HG03066 (cell line): ENCODE data around the gene OR6B2.
"Not testable (repeated sequence)": the region's sequence is repeated elsewhere in the genome, so short reads cannot be mapped to it uniquely, and the experiment has no call there.

Experiments used
- ATAC-seq: cut with Tn5 transposase; IDR thresholded peaks from one replicate; pipeline ENCODE4 v1.9.1; 2021; ENCODE audit warnings: low read depth; ENCODE audit not compliant: unreplicated experiment

Gene OR6B2

DNA sequence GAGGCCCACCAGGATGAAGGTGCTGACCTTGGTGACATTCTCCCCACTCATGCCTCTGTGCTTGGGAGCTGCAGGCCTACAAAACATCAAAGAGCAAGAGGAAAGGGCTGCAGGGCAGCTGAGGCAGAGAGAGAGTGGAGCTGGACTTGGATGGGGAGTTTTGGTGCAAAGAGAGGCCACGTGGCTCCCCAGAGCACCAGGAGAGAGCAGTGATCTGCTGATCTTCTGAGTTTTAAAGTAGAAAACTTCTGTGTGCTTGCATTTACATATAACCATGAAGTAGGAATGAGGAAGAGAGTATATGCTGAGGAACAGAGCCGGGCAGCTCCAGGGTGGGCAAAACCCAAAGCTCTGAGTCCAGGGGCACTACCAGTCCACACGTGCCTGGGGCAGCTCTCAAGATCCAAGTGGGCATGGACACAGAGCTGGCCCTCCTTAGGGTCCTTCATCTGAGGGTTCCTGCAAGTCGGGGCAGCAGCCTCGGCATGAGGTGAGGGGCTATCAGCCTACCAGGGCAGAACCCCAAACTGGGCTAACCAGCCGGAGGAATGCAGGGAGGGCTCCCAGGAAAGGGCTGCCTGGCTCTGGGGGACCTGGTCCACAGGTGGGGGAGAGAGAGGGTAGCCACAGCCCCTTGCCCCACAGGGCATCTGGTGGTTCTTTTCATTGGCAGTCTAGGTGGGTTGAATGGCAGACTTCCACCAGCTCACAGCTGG lies at the start of gene OR6B2:
Gene OR6B2, minus strand, starts transcription at position 51 of the 716 bp plus-strand sequence. Its CDS starts 0 bp downstream, at position 51.
- no peak for ATAC-seq

DNA sequence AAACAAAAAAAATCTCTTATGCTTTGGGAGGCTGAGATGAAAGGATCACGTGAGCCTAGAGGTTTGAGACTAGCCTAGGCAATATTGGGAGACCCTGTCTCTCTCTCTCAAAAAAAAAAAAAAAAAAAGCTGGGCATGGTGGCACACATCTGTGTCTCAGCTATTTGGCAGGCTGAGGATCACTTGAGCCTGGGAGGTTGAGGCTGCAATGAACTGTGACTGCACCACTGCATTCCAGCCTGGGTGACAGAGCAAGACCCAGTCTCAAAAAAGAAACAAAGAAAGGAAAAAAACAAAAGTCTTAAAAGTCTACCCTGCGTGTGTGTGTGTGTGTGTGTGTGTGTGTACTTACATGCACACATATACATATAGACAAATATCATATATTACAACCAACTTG lies 48.4 kb upstream of the OR6B2 start:
- no peak for ATAC-seq

DNA sequence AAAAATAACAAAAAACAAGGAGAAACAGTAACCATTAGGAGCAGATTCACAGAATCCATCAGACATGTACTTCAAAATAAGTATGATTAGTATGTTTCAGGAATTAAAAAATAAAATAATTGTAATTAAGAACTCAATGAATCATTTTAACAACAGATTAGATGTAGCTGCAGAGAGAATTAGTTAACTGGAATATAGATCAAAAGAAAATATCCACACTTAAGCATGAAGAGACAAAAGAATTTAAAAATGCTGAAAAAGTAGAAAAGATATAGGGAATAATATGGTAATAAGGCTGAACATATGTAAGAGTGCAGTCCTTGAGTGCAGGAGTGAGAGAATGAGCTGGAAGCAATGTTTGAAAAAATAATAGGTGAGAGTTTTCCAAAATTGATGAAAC lies 47.2 kb upstream of the OR6B2 start:
- ATAC-seq, result no peak

- no peak for ATAC-seq
Measured at GRCh38 chr2:240074545-240074944, 44.3 kb upstream of the OR6B2 start.

DNA sequence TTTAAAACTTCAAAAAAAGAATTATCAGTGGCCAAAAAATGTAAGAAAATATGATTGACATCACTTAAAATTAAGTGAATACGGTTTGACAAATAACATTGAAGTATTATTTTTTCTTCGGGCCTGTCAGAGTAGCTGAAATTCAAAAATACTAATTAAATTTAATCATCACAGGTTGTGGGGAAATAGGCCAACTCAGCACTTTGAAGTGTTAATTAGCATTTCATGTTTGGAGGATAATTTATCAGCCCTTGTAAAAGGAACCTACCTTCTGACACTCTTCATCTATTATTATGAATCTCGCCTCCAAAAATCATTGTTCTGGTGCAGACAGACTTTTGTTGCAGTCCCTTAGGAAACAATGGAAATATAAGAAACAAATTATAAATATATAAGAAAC lies 40.7 kb upstream of the OR6B2 start:
- ATAC-seq, result no peak

DNA sequence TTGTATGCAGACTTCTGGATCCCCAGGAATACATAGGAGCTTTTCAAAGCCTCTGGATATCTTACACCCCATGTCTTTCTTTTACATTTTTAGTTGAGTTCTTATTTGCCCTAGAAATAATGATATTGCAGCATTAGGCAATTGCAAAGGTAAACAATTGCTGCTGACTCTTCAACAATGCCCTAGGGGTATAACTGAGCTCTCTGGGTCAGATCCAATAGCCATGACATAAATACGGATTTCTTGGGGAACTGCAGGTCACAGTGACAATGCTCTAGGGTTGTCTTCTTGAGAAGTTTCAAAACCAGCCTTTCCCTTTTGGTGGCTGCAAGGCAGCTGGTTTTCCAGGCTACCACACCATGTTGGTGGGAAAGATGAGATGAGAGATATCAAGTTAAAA lies 39.6 kb upstream of the OR6B2 start:
- ATAC-seq, result no peak

- ATAC-seq, result no peak
Measured at GRCh38 chr2:240068193-240068592, 38.0 kb upstream of the OR6B2 start.

DNA sequence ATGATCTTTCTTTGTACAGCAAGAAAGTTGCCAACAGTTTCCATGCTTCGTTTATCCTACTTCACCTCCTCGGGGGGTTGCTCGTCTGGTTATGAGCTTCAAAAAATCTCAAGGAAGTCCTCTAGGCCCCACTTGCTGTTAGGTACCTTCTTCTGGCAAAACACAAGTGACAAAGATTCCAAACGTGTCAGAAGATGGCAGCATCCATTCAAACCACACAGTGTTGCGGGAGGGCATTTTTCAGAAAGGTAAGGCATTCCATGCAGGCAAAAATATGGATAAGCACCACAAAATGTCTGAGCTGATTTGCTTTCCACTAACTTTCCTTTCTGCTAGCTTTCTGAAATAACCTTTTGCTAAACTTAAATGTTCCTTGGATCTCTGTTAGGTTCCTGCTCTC lies 36.3 kb upstream of the OR6B2 start:
- no peak for ATAC-seq

DNA sequence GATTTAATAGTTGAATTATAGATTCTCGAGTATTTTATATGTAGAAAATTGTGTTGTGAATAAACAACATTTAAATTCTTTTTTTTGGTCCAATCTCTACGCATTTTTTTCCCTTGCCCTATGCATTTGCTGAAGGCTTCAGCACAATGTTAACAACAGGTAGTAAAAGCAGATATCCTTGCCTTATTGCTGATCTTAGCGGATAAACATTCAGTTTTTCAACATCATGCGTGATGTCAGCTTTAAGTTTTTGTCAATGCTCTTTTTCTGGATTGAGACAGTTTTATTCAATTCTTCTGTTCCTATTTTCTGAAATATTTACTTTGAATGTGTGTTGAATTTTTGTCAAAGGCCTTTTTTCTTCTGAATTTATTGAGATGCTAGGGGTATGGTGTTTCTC lies 34.7 kb upstream of the OR6B2 start:
- no peak for ATAC-seq

DNA sequence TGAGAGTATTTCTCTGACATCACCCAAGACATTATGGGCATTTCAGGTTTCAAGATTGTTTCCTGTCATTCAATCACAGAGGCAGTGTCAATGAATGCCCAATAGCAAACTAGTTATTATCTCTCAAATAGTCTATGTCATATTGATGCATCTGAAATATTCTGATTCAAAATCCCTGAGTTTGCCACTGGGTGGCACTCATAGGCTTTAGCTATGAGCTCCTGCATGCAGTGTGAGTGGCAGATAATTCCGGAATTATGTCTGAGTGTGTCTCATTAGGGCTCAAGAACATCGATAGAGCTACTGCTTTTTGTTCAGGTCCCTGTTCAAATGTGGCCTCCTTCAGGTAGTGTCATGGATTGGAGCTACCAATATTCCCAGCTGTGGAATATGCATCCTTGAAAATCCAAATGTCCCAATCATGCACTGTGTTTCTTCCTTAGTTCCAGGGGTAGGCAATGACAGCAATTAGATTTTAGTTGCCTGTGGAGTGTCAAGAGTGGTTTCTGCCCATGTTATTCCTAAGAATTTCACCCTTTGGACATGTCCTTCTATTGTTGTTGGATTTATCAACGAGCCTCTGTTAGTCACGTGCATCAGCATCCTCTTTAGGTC lies 30.9 kb upstream of the OR6B2 start:
- ATAC-seq, result no peak

- no peak for ATAC-seq
Measured at GRCh38 chr2:240056678-240057077, 26.4 kb upstream of the OR6B2 start.

DNA sequence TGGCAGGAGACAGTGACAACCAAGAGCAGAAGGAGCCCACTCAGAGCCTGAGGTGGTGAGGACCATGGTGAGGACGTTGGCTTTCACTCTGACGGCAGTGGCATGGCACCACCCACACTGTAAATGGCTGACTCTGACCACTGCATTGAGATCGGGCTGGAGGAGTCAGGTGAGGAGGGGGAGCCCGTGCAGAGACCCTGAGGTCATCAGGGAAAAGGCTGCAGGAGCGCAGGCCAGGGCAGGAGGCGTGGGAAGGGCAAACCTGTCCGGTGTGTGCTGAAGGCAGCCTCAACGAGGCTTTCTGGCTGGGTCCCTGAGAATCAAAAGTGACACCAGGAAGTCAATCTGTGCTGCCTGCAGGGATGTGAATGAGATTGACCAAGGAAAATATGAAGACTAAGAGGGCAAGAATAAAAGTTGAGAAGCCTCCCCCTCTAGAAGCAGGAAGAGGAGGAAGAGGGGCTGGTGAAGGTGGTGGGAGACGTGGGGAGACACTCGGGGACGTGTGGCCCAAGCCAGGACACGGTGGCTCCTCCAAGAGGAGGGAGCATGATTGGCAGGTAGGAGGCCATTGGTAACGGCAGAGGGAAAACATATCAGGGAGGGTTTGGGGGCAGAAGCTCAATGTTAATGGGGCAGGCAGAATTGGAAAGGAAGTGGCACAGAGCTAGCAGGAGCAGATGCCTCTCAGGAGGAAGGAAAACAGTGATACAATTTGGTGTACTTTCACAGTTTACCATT lies 25.1 kb upstream of the OR6B2 start:
- no peak for ATAC-seq

DNA sequence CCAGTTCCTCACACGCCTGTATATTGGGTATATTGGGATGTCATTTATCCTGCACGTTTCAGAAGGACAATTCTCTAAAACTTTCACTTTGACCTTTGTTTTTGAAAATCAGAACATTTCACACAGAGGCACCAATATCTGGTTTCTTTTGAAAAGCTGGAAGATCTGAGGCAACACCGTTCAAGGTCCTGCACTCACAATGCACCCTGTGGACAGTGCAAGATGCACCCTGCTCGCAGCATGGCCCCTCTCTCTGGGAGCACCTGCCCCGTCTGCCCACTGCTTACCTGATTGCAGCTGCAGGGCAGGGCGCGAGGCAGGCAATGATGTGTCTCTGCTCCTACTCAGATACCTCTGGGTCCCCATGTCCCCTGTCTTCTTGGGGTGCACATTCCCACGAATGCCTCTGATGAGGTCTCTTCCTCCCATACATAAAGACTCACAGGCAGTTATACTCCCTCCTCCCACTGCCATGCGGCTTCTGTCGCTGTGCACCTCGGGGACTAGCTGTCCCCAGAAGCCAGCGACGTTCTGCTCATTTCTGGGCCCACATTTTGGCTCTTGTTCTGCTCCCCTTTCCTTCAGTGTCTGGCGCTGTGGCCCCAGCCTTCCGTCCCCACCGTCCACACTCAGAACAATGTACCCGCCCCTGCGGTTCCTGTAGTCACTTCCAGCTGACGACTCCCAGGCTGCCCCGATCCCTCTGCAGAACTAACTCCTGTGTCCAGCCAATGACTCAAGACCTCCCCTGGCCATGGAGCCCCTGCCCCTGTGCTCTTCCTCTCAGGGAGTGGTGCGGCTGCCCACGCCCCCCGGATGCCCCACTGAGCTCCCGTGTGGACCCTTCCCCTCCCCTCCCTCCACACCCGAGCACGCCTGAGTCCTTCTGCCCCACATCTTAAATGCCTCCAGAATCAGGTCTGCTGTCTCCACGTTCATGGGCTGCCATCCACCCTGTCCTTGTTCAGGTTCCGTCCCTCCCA lies 23.2 kb upstream of the OR6B2 start, which contains the start of gene OR6B3:
Gene OR6B3, minus strand, starts transcription at position 349 of the 983 bp plus-strand sequence.
- no peak for ATAC-seq

DNA sequence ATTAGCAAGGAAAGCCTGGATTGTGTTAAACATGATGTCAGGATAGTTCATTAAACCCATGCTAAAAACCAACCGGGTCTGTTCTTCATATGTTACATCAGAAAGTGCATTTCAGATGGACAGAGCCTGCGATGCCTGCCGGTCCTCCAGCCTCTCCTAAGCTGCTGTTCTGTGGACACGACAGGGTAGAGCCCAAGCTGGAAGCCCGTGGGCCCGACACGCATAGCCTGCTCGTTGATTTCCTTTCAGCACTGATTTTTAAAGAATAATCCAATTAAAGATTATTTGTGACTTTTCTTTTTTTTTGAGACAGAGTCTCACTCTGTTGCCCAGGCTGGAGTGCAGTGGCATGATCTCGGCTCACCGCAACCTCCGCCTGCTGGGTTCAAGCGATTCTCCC lies 22.3 kb upstream of the OR6B2 start:
- ATAC-seq, result no peak

DNA sequence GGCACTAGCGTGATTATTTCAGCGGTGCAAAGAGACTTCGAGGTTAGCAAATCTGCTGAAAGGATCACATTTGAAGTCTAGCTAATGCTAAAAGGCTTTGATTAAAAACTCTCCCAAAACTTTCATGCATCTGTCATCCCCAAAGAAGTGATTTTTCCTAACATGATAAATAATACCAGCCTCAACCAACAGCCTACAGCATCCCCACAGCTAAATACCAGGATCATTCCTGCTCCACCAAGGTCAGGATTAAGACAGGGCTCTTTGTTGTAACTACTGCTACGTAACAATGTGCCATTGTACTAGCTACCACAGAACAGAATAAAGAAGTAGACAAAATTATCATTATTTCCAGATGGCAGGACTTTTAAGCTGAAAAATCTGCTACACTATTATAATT lies 21.5 kb upstream of the OR6B2 start:
- no peak for ATAC-seq

GRCh38 chr2:240050278-240050677 lies 20.0 kb upstream of the OR6B2 start:
- no peak for ATAC-seq

DNA sequence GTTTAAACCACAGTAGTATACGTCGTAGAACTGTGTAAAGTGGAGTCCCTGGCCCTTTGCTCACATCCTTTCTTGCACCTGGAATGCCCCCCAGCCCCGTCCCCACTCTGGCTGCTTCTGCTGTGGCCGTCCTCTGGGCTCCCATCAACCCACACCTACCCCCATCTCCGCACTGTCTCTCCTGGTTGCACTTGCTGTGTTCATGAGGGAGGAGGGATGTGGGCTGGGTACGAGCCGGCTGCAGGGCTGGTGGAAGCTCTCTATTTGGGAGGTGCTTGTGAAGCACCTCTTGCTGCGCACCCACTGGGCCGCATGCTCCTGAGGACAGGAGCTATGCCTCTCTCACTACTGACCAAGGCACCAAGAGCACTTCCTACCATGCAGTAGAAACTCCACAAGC lies 18.0 kb upstream of the OR6B2 start:
- ATAC-seq, result no peak

DNA sequence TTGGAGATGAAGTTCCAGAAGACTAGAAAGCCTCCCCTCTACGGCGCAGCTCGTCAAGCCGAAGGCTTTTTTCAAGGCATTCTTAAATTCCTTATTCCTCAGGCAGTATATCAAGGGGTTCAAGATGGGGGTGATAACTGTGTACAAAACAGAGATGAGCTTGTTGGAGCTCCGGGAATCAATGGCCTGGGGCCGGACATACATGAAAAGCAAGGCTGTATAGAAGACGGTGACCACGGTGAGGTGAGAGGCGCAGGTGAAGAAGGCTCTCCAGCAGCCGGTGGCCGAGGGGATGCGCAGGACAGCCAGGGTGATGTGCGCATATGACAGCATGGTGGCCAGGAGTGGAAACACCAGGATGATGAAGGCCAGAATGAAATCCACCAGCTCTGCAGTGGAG lies 14.9 kb upstream of the OR6B2 start:
- no peak for ATAC-seq

DNA sequence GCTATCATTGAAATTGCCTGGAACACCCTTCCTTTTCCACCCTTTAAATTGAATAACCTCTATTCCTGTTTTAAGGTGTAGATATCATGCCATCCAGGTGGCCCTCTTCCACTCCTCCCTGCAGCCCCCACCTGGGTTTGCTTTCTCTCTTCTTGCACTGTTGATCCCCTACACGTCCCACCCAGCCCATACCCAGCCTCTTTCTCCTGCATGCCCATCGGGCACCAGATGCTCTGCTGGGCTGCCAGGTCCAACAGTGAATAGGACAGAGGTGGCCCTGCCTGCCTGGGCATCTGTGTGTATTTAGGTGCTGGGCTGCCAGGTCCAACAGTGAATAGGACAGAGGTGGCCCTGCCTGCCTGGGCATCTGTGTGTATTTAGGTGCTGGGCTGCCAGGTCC lies 13.9 kb upstream of the OR6B2 start:
- not testable (repeated sequence) for ATAC-seq

- no peak for ATAC-seq
Measured at GRCh38 chr2:240043279-240043989, 13.2 kb upstream of the OR6B2 start.
